H1 (cell line): ENCODE results near the gene GOLGB1. TPM values are rescaled to one million over a fixed set of nuclear protein-coding genes. Genes with fewer than 3 reads are reported as not detected.

ENCODE experiments used
- CTCF ChIA-PET: fragments of 300-600 bp; sonication (Branson Sonifier 250); formaldehyde crosslinking; loops from one replicate; lab custom pipeline; 2021; ENCODE audit not compliant: partially characterized antibody; lab: Charles Lee
- POLR2A ChIA-PET: fragments of 300-600 bp; sonication (Branson Sonifier 250); formaldehyde crosslinking; loops from one replicate; lab custom pipeline; 2021; ENCODE audit warnings: inconsistent platforms; ENCODE audit not compliant: partially characterized antibody; lab: Charles Lee
- DNase-seq, 2 experiments: peaks; one replicate each; pipeline versions ENCODE4 v3.0.0 to v3.0.0-alpha.2; 2010 to 2022; ENCODE audit warnings: low spot score in 2 of 2, low read depth in 1 of 2, mixed read lengths in 1 of 2
- FAIRE-seq: peaks from 2 replicates; lab custom pipeline; 2011; peaks lifted over from hg19 to GRCh38; lab: Jason Lieb, UNC
- H2AFZ ChIP-seq: 2 replicates; pipeline ENCODE4 v1.8.1; 2012; ENCODE audit warnings: low read length, inconsistent platforms
- H2AK5ac ChIP-seq: 2 replicates; pipeline ENCODE4 v1.6.1; 2013; ENCODE audit warnings: low read depth, low read length
- H2BK120ac ChIP-seq: replicated peaks from 2 replicates; pipeline ENCODE3; 2013; ENCODE audit warnings: low read depth, low read length, inconsistent platforms
- H2BK12ac ChIP-seq: 2 replicates; pipeline ENCODE4 v1.6.1; 2013; ENCODE audit warnings: low read depth, low read length
- H2BK15ac ChIP-seq: 2 replicates; pipeline ENCODE4 v1.6.1; 2013; ENCODE audit warnings: low read length
- H2BK20ac ChIP-seq: 2 replicates; pipeline ENCODE4 v1.6.1; 2013; ENCODE audit warnings: low read length
- H2BK5ac ChIP-seq: 2 replicates; pipeline ENCODE4 v1.6.1; 2013; ENCODE audit warnings: low read depth, low read length
- H3K14ac ChIP-seq: 2 replicates; pipeline ENCODE4 v1.6.1; 2013; ENCODE audit warnings: inconsistent platforms; ENCODE audit not compliant: insufficient read length
- H3K18ac ChIP-seq: 2 replicates; pipeline ENCODE4 v1.6.1; 2013; ENCODE audit warnings: low read length; ENCODE audit errors: extremely low read depth
- H3K23ac ChIP-seq: 2 replicates; pipeline ENCODE4 v1.6.1; 2013; ENCODE audit warnings: inconsistent platforms; ENCODE audit not compliant: insufficient read length
- H3K23me2 ChIP-seq: 2 replicates; pipeline ENCODE4 v1.6.1; 2013; ENCODE audit warnings: low read depth, low read length
- H3K27ac ChIP-seq: 2 replicates; pipeline ENCODE4 v1.6.1; 2011; ENCODE audit warnings: low read depth, low read length, inconsistent platforms
- H3K27me3 ChIP-seq, 4 experiments: replicated peaks in 1 of 4; 1 replicate in 1 of 4; 2 replicates in 3 of 4; pipeline versions ENCODE4 v1.6.1 to v1.8.1; 2011 to 2013; ENCODE audit warnings: low read length in 3 of 4, mild to moderate bottlenecking in 3 of 4, inconsistent platforms in 2 of 4, mixed read lengths in 2 of 4, moderate library complexity in 1 of 4; ENCODE audit not compliant: control insufficient read depth in 3 of 4, insufficient read depth in 3 of 4; ENCODE audit errors: extremely low read depth in 1 of 4
- H3K36me3 ChIP-seq, 4 experiments: 2 replicates each; pipeline versions ENCODE4 v1.6.1 to v1.8.1; 2011 to 2013; ENCODE audit warnings: mild to moderate bottlenecking in 4 of 4, low read length in 3 of 4, moderate library complexity in 2 of 4, control low read depth in 1 of 4, inconsistent platforms in 1 of 4; ENCODE audit not compliant: insufficient read depth in 4 of 4, control insufficient read depth in 2 of 4
- H3K4ac ChIP-seq: replicated peaks from 2 replicates; pipeline ENCODE3; 2013; ENCODE audit warnings: low read length, low read depth, mixed read lengths, inconsistent platforms; ENCODE audit not compliant: insufficient read length
- H3K4me1 ChIP-seq, 4 experiments: replicated peaks in 1 of 4; 1 replicate in 1 of 4; 2 replicates in 3 of 4; pipeline versions ENCODE4 v1.6.1 to v1.8.1; 2011 to 2013; ENCODE audit warnings: low read length in 3 of 4, inconsistent platforms in 2 of 4, mixed read lengths in 1 of 4; ENCODE audit not compliant: insufficient read depth in 4 of 4, control insufficient read depth in 3 of 4
- H3K4me2 ChIP-seq, 2 experiments: 2 replicates each; pipeline versions ENCODE4 v1.6.1 to v1.8.1; 2011 to 2013; ENCODE audit warnings: low read depth in 2 of 2, low read length in 2 of 2, control low read depth in 1 of 2, inconsistent platforms in 1 of 2, mild to moderate bottlenecking in 1 of 2; ENCODE audit not compliant: insufficient read depth in 1 of 2
- H3K4me3 ChIP-seq, 4 experiments: fragments of 200-600, 300-600 bp in 1 of 4; sonication (generic), shearing (Covaris generic), sonication (Bioruptor Twin) in 1 of 4; 2 replicates each; pipeline versions ENCODE4 v1.5.1 to v1.8.1; 2011 to 2016; ENCODE audit warnings: low read length in 4 of 4, low read depth in 3 of 4, control low read depth in 2 of 4, inconsistent platforms in 2 of 4, mild to moderate bottlenecking in 2 of 4, mixed read lengths in 1 of 4, moderate library complexity in 1 of 4; ENCODE audit not compliant: insufficient read depth in 2 of 4; ENCODE audit errors: extremely low read depth in 1 of 4
- H3K56ac ChIP-seq: replicated peaks from 2 replicates; pipeline ENCODE3; 2013; ENCODE audit warnings: low read depth, mild to moderate bottlenecking, mixed read lengths, low read length, inconsistent platforms; ENCODE audit not compliant: insufficient read length
- H3K79me1 ChIP-seq: 2 replicates; pipeline ENCODE4 v1.6.1; 2013; ENCODE audit warnings: low read depth, low read length, control low read depth
- H3K79me2 ChIP-seq, 2 experiments: 2 replicates each; pipeline versions ENCODE4 v1.6.1 to v1.8.1; 2012 to 2013; ENCODE audit warnings: low read length in 2 of 2, mild to moderate bottlenecking in 2 of 2, inconsistent platforms in 1 of 2; ENCODE audit not compliant: insufficient read depth in 2 of 2, control insufficient read depth in 1 of 2
- H3K9ac ChIP-seq, 4 experiments: replicated peaks in 1 of 4; 1 replicate in 1 of 4; 2 replicates in 3 of 4; pipeline versions ENCODE4 v1.6.1 to v1.8.1; 2011 to 2013; ENCODE audit warnings: low read depth in 3 of 4, low read length in 3 of 4, control low read depth in 2 of 4, mild to moderate bottlenecking in 2 of 4, moderate library complexity in 2 of 4, inconsistent platforms in 1 of 4; ENCODE audit errors: extremely low read depth in 1 of 4
- H3K9me3 ChIP-seq, 2 experiments: 2 replicates each; pipeline versions ENCODE4 v1.6.1 to v1.8.1; 2012 to 2013; ENCODE audit warnings: mild to moderate bottlenecking in 2 of 2, moderate library complexity in 2 of 2, control low read depth in 1 of 2, inconsistent platforms in 1 of 2, low read depth in 1 of 2, low read length in 1 of 2, mixed read lengths in 1 of 2; ENCODE audit not compliant: insufficient read depth in 2 of 2
- H4K20me1 ChIP-seq, 2 experiments: replicated peaks in 1 of 2; 2 replicates each; pipeline versions ENCODE3 to v1.8.1; 2011 to 2013; ENCODE audit warnings: inconsistent platforms in 2 of 2, low read length in 2 of 2, mild to moderate bottlenecking in 1 of 2; ENCODE audit not compliant: insufficient read depth in 2 of 2, control insufficient read depth in 1 of 2
- H4K5ac ChIP-seq: 2 replicates; pipeline ENCODE4 v1.6.1; 2013; ENCODE audit warnings: low read length, low read depth, mixed read lengths, inconsistent platforms; ENCODE audit not compliant: insufficient read length
- H4K8ac ChIP-seq: 2 replicates; pipeline ENCODE4 v1.8.0; 2013; ENCODE audit warnings: mild to moderate bottlenecking, moderate library complexity, low read length, inconsistent platforms; ENCODE audit not compliant: insufficient read depth; ENCODE audit errors: extremely low read depth
- H4K91ac ChIP-seq: replicated peaks from 2 replicates; pipeline ENCODE3; 2013; ENCODE audit warnings: low read length, mixed read lengths, inconsistent platforms; ENCODE audit not compliant: insufficient read length
- SP4 ChIP-seq: IDR thresholded peaks from 2 replicates; pipeline ENCODE4 v1.6.1; 2012; ENCODE audit warnings: low read length, inconsistent platforms
- TAF7 ChIP-seq: optimal IDR thresholded peaks from 2 replicates; pipeline ENCODE3; 2011; ENCODE audit warnings: low read depth, mild to moderate bottlenecking, inconsistent platforms, low read length, moderate library complexity, borderline replicate concordance
- WGBS, 2 experiments: shearing (Covaris generic) in 1 of 2; methylation state at CpG; one replicate each; pipeline versions ENCODE4 v1.1.6 to v1.1.7; 2013 to 2015; ENCODE audit warnings: low lambda C conversion rate in 2 of 2, mixed read lengths in 2 of 2, inconsistent platforms in 1 of 2, low coverage in 1 of 2, missing lambda C conversion rate in 1 of 2; ENCODE audit not compliant: insufficient replicate concordance in 2 of 2, insufficient coverage in 1 of 2, insufficient read length in 1 of 2; ENCODE audit errors: extremely low coverage in 1 of 2, missing lambda C conversion rate in 1 of 2; 5-methylcytosine and 5-hydroxymethylcytosine counted together
- polyA plus RNA-seq, 7 experiments: library from polyadenylated mRNA; depleted of rRNA in 3 of 7; stranded (reverse) in 5 of 7; unstranded in 2 of 7; fragments of >200 nt in 5 of 7; fragments of 200-250 nt in 2 of 7; gene quantifications; 1 replicate in 5 of 7; 2 replicates in 1 of 7; 4 replicates in 1 of 7; pipeline versions ENCODE4 v1.2.1 to v1.2.3, GENCODE V29; 2011 to 2013; ENCODE audit warnings: missing spikeins in 2 of 7, mixed read lengths in 2 of 7
- total RNA-seq: library from RNA; stranded (reverse); fragmentation: NEBNext Ultra II Directional; extraction: Animal tissue kit (Norgen Biotek cat#: 25700); gene quantifications from 2 replicates; pipeline ENCODE4 v1.2.1, GENCODE V29; 2021

The GOLGB1 gene
- total and polyA plus RNA-seq, 2 of the 8 experiments (the other 6 are each of a cell fraction or from before 2014, with no cell fraction given): 5.9 to 28.5 TPM

DNA sequence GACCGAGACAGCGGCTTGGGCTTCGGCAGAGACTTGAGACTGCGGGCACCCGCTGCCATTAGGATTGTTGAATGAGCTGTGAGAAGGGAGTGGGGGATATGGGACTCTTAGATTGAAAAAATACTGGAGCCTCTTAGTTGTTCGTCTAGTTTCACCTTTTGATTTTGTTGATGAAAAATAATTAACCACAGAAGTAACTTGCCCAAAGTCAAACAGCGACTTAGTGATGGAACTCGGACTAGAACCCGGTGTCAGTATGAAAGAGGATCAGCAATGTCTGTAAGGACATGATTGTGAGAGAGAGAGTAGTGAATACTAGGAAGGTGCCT lies 510 bp upstream of the GOLGB1 start:
- Histone ChIP-seq H3K18ac (no peak overlapping the region), H3K27me3 (no peaks in the 10 kb centered on the region), H3K23me2 (peaks cover 9% of the 10 kb centered on the region), H2BK12ac (no peak overlapping the region), H3K4me2 (peak overlapping the region; percentile 90 to 92), H2BK5ac (no peak overlapping the region; the same call in 1 of the 2 replicates), H3K9me3 (no peaks in the 10 kb centered on the region), H4K8ac (no peak overlapping the region), H3K4me1 (peaks cover 0 to 5% (median 2%) of the 10 kb centered on the region in 4 experiments; a peak in 2 of 7 replicates), H4K20me1 (no peaks in the 10 kb centered on the region), H4K91ac (no peak overlapping the region), H3K36me3 (no peaks in the 10 kb centered on the region), H2BK15ac (no peak overlapping the region; the same call in 1 of the 2 replicates), H3K4ac (peak overlapping the region; percentile 6), H3K27ac (peak overlapping the region; percentile 65), H2BK120ac (no peak overlapping the region), H3K23ac (no peak overlapping the region), H2AFZ (no peak overlapping the region), H3K4me3 (peak overlapping the region; percentile 71 to 94 (median 79)), H2AK5ac (no peak overlapping the region), H4K5ac (no peak overlapping the region), H3K9ac (peak overlapping the region; percentile 35 to 83 (median 58)), H3K79me2 (peaks cover 0 to 27% of the 10 kb centered on the region in 2 experiments; a peak in 2 of 4 replicates), H3K56ac (no peak overlapping the region), H3K14ac (no peak overlapping the region), H2BK20ac (no peak overlapping the region), H3K79me1 (no peaks in the 10 kb centered on the region)
- WGBS, 2 experiments: 2% methylated on average over 9 of the region's 9 CpGs; no CpG with 5 or more reads in 1 of the 2 experiments
- TF ChIP-seq SP4: no peak
- peak; percentile 40 for TF ChIP-seq TAF7
- CTCF ChIA-PET: interaction anchor here (1.1 to 1.5 kb wide), 2 partner anchors 21 to 203 kb away, joined by 4 read pairs; no protein-coding TSS in a partner anchor
- FAIRE-seq (no peak), DNase-seq (no peak)
- POLR2A ChIA-PET: interaction anchor here (0.7 to 3.1 kb wide), 11 partner anchors 13 to 204 kb away, joined by 3 to 8 read pairs (median 4); partner anchors contain the start of gene POLQ
